Measurements from ENCODE around the gene HHATL. TPM values are rescaled to one million over a fixed set of nuclear protein-coding genes. Genes with fewer than 3 reads are reported as not detected.
"Not testable (repeated sequence)": the region's sequence is repeated elsewhere in the genome, so short reads cannot be mapped to it uniquely, and the experiment has no call there.

The HHATL gene
- total RNA-seq, 1 donor from 2014 or later: not detected

GRCh38 chr3:42730706-42731420, 28.3 kb upstream of the HHATL start:
- peaks cover 6% of the 10 kb centered on the region for H3K27me3 Mint-ChIP-seq (ENCODE audit: low read depth)
- intact Hi-C loops (cut with micrococcal nuclease): no loop called here
- H3K4me1 Mint-ChIP-seq (ENCODE audit: low read depth): no peaks in the 10 kb centered on the region

DNA sequence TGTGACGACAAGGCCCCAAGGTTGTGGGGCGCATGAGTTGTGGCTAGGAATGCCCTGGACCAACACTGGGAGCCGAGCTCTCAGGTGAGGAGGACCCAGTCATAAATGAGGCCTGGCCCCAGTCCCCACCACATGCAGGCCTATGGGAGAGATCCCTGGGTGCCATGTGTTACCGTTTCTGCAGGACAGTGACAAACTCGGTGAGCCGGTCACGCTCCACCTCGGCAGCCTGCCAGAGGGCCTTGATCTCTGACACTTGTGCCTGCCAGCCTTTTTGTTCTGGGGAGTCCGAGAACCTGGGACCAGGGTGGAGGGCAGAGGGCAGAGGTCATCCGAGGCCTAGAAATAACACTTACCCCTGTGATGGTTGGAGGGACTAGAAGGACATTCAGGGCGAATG, 27.7 kb upstream of the HHATL start:
- no peaks in the 10 kb centered on the region for H3K36me3 Mint-ChIP-seq (ENCODE audit: low read depth)
- intact Hi-C loops (cut with micrococcal nuclease): no loop called here
- peaks cover 11% of the 10 kb centered on the region for H3K27me3 Mint-ChIP-seq (ENCODE audit: low read depth)
- no peaks in the 10 kb centered on the region for H3K4me1 Mint-ChIP-seq (ENCODE audit: low read depth)
- H3K4me3 Mint-ChIP-seq (ENCODE audit: low read depth): no peak overlapping the region
- H3K27ac Mint-ChIP-seq: no peak overlapping the region
- H3K9me3 Mint-ChIP-seq: no peaks in the 10 kb centered on the region
- no peak for DNase-seq (ENCODE audit: low spot score)

More at GRCh38 chr3:42730706-42731420, 28.3 kb upstream of the HHATL start:
- no peak overlapping the region for H3K27ac Mint-ChIP-seq
- H3K9me3 Mint-ChIP-seq: no peaks in the 10 kb centered on the region
- no peak overlapping the region for H3K4me3 Mint-ChIP-seq (ENCODE audit: low read depth)
- no peak for DNase-seq (ENCODE audit: low spot score)
- no peaks in the 10 kb centered on the region for H3K36me3 Mint-ChIP-seq (ENCODE audit: low read depth)

GRCh38 chr3:42729404-42730145, 27.0 kb upstream of the HHATL start:
- Mint-ChIP-seq H3K27ac (no peak overlapping the region), H3K27me3 (ENCODE audit: low read depth) (peaks cover 11% of the 10 kb centered on the region), H3K4me3 (ENCODE audit: low read depth) (no peak overlapping the region), H3K9me3 (no peaks in the 10 kb centered on the region), H3K36me3 (ENCODE audit: low read depth) (no peaks in the 10 kb centered on the region), H3K4me1 (ENCODE audit: low read depth) (no peaks in the 10 kb centered on the region)
- intact Hi-C loops (cut with micrococcal nuclease): no loop called here
- no peak for DNase-seq (ENCODE audit: low spot score)

- Mint-ChIP-seq H3K9me3 (no peaks in the 10 kb centered on the region), H3K27ac (no peak overlapping the region), H3K27me3 (ENCODE audit: low read depth) (peaks cover 15% of the 10 kb centered on the region), H3K4me3 (ENCODE audit: low read depth) (no peak overlapping the region), H3K4me1 (ENCODE audit: low read depth) (no peaks in the 10 kb centered on the region), H3K36me3 (ENCODE audit: low read depth) (no peaks in the 10 kb centered on the region)
- intact Hi-C loops (cut with micrococcal nuclease): no loop called here
- no peak for DNase-seq (ENCODE audit: low spot score)
Measured at GRCh38 chr3:42728668-42729364, 26.2 kb upstream of the HHATL start.

GRCh38 chr3:42728056-42728455, 25.5 kb upstream of the HHATL start:
- H3K4me3 Mint-ChIP-seq (ENCODE audit: low read depth): no peak overlapping the region
- peaks cover 15% of the 10 kb centered on the region for H3K27me3 Mint-ChIP-seq (ENCODE audit: low read depth)
- H3K9me3 Mint-ChIP-seq: no peaks in the 10 kb centered on the region
- no peak overlapping the region for H3K27ac Mint-ChIP-seq
- intact Hi-C loops (cut with micrococcal nuclease): no loop called here
- H3K4me1 Mint-ChIP-seq (ENCODE audit: low read depth): no peaks in the 10 kb centered on the region
- no peak for DNase-seq (ENCODE audit: low spot score)
- no peaks in the 10 kb centered on the region for H3K36me3 Mint-ChIP-seq (ENCODE audit: low read depth)

- Mint-ChIP-seq H3K27me3 (ENCODE audit: low read depth) (peaks cover 15% of the 10 kb centered on the region), H3K4me3 (ENCODE audit: low read depth) (no peak overlapping the region), H3K36me3 (ENCODE audit: low read depth) (no peaks in the 10 kb centered on the region), H3K27ac (no peak overlapping the region), H3K4me1 (ENCODE audit: low read depth) (no peaks in the 10 kb centered on the region), H3K9me3 (no peaks in the 10 kb centered on the region)
- intact Hi-C loops (cut with micrococcal nuclease): no loop called here
- no peak for DNase-seq (ENCODE audit: low spot score)
Measured at GRCh38 chr3:42725454-42725853, 22.9 kb upstream of the HHATL start.

GRCh38 chr3:42723219-42723618, 20.6 kb upstream of the HHATL start:
- peaks cover 14% of the 10 kb centered on the region for H3K27me3 Mint-ChIP-seq (ENCODE audit: low read depth)
- DNase-seq (ENCODE audit: low spot score): no peak
- no peaks in the 10 kb centered on the region for H3K4me1 Mint-ChIP-seq (ENCODE audit: low read depth)
- no peak overlapping the region for H3K4me3 Mint-ChIP-seq (ENCODE audit: low read depth)
- H3K36me3 Mint-ChIP-seq (ENCODE audit: low read depth): no peaks in the 10 kb centered on the region
- H3K9me3 Mint-ChIP-seq: no peaks in the 10 kb centered on the region
- H3K27ac Mint-ChIP-seq: no peak overlapping the region
- intact Hi-C loops (cut with micrococcal nuclease): no loop called here

DNA sequence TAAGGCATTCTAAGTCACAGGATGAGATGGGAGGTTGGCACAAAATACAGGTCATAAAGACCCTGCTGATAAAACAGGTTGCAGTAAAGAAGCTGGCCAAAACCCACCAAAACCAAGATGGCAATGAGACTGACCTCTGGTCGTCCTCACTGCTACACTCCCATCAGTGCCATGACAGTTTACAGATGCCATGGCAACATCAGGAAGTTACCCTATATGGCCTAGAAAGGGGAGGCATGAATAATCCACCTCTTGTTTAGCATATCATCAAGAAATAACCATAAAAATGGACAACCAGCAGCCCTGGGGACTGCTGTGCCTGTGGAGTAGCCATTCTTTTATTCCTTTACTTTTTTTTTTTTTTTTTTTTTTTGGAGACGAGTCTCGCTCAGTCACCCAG, 19.8 kb upstream of the HHATL start:
- H3K27me3 Mint-ChIP-seq (ENCODE audit: low read depth); H3K4me3 Mint-ChIP-seq (ENCODE audit: low read depth); H3K36me3 Mint-ChIP-seq (ENCODE audit: low read depth); H3K27ac Mint-ChIP-seq; intact Hi-C loops (cut with micrococcal nuclease); H3K9me3 Mint-ChIP-seq; H3K4me1 Mint-ChIP-seq (ENCODE audit: low read depth); DNase-seq (ENCODE audit: low spot score): not testable (repeated sequence)

- no peaks in the 10 kb centered on the region for H3K4me1 Mint-ChIP-seq (ENCODE audit: low read depth)
- H3K4me3 Mint-ChIP-seq (ENCODE audit: low read depth): no peak overlapping the region
- H3K27ac Mint-ChIP-seq: no peak overlapping the region
- intact Hi-C loops (cut with micrococcal nuclease): no loop called here
- H3K9me3 Mint-ChIP-seq: no peaks in the 10 kb centered on the region
- peaks cover 9% of the 10 kb centered on the region for H3K27me3 Mint-ChIP-seq (ENCODE audit: low read depth)
- no peaks in the 10 kb centered on the region for H3K36me3 Mint-ChIP-seq (ENCODE audit: low read depth)
- DNase-seq (ENCODE audit: low spot score): no peak
Measured at GRCh38 chr3:42721690-42722089, 19.1 kb upstream of the HHATL start.

GRCh38 chr3:42720126-42720525, 17.5 kb upstream of the HHATL start:
- DNase-seq (ENCODE audit: low spot score): no peak
- Mint-ChIP-seq H3K4me3 (ENCODE audit: low read depth) (no peak overlapping the region), H3K36me3 (ENCODE audit: low read depth) (no peaks in the 10 kb centered on the region), H3K27ac (no peak overlapping the region), H3K9me3 (no peaks in the 10 kb centered on the region), H3K4me1 (ENCODE audit: low read depth) (no peaks in the 10 kb centered on the region), H3K27me3 (ENCODE audit: low read depth) (peaks cover 4% of the 10 kb centered on the region)
- intact Hi-C loops (cut with micrococcal nuclease): no loop called here

DNA sequence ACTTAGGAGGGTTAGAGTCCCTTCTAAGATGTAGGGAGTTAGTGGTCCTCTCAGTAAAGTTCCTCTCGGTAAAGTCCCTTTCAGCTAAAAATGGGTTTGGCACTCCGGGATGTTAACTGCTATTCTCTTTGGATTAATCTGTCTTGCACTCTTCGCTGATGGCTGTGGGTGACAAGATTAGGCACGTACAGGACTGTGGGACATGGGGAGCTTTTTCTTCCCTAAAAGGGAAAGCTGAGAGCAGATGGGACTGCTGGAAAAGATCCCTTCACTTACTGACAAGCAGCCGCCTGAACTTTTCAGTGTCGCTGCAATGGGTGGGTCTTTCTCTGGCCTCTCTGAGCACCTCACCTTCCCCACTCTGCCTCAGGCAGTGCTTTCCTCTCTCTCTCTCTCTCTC, 16.4 kb upstream of the HHATL start:
- Mint-ChIP-seq H3K9me3 (no peaks in the 10 kb centered on the region), H3K4me3 (ENCODE audit: low read depth) (no peak overlapping the region), H3K36me3 (ENCODE audit: low read depth) (no peaks in the 10 kb centered on the region), H3K27ac (no peak overlapping the region), H3K27me3 (ENCODE audit: low read depth) (peaks cover 1% of the 10 kb centered on the region), H3K4me1 (ENCODE audit: low read depth) (no peaks in the 10 kb centered on the region)
- no peak for DNase-seq (ENCODE audit: low spot score)
- intact Hi-C loops (cut with micrococcal nuclease): no loop called here

DNA sequence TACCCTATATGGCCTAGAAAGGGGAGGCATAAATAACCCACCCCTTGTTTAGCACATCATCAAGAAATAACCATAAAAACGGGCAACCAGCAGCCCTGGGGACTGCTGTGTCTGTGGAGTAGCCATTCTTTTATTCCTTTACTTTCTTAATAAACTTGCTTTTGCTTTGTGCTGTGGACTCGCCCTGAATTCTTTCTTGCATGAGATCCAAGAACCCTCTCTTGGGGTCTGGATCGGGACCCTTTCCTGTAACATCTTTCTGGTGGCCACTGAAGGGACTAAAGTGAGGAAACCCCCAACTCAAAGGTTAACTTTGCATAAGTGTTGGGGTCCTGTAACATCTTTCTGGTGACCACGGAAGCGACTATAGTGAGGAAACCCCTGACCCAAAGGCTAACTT, 15.7 kb upstream of the HHATL start:
- intact Hi-C loops (cut with micrococcal nuclease): no loop called here
- no peaks in the 10 kb centered on the region for H3K9me3 Mint-ChIP-seq
- H3K4me3 Mint-ChIP-seq (ENCODE audit: low read depth): no peak overlapping the region
- no peak for DNase-seq (ENCODE audit: low spot score)
- no peaks in the 10 kb centered on the region for H3K36me3 Mint-ChIP-seq (ENCODE audit: low read depth)
- H3K27me3 Mint-ChIP-seq (ENCODE audit: low read depth): peaks cover 2% of the 10 kb centered on the region
- no peaks in the 10 kb centered on the region for H3K4me1 Mint-ChIP-seq (ENCODE audit: low read depth)
- H3K27ac Mint-ChIP-seq: no peak overlapping the region

- no peaks in the 10 kb centered on the region for H3K9me3 Mint-ChIP-seq
- DNase-seq (ENCODE audit: low spot score): no peak
- H3K4me1 Mint-ChIP-seq (ENCODE audit: low read depth): no peaks in the 10 kb centered on the region
- H3K27me3 Mint-ChIP-seq (ENCODE audit: low read depth): peaks cover 2% of the 10 kb centered on the region
- no peaks in the 10 kb centered on the region for H3K36me3 Mint-ChIP-seq (ENCODE audit: low read depth)
- intact Hi-C loops (cut with micrococcal nuclease): no loop called here
- H3K27ac Mint-ChIP-seq: no peak overlapping the region
- H3K4me3 Mint-ChIP-seq (ENCODE audit: low read depth): no peak overlapping the region
Measured at GRCh38 chr3:42717306-42717705, 14.7 kb upstream of the HHATL start.
